ENCODE data around the gene RAPGEF2. TPM values are rescaled to one million over a fixed set of nuclear protein-coding genes. Genes with fewer than 3 reads are reported as not detected.

Gene RAPGEF2
- total RNA-seq, 1 experiment from 2014 or later, result 17.6 TPM

DNA sequence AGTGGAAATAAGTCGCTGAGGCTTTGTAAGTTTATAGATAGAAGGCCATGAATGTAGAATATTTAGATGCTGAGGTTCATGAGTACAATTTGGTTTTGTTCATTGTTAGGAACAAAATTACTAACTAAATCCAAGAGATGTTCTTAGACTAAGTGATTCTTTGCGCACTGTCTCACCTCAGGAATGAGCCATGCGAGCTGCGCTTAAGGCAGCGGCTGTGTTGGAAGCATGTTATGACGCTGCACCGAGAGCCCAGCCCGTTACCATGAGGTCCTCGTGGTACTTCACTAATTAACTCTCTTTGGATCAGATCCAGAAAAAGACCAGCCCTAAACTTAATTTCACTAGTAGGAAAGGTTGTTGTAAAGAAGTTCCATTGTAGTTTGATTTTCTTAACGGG is 166.2 kb downstream of the RAPGEF2 start:
- no peak for DNase-seq (ENCODE audit: low read depth, low spot score)
- ChIA-PET POLR2A (no interaction called here), CTCF (no interaction called here)
- TF ChIP-seq, protein P1, sequence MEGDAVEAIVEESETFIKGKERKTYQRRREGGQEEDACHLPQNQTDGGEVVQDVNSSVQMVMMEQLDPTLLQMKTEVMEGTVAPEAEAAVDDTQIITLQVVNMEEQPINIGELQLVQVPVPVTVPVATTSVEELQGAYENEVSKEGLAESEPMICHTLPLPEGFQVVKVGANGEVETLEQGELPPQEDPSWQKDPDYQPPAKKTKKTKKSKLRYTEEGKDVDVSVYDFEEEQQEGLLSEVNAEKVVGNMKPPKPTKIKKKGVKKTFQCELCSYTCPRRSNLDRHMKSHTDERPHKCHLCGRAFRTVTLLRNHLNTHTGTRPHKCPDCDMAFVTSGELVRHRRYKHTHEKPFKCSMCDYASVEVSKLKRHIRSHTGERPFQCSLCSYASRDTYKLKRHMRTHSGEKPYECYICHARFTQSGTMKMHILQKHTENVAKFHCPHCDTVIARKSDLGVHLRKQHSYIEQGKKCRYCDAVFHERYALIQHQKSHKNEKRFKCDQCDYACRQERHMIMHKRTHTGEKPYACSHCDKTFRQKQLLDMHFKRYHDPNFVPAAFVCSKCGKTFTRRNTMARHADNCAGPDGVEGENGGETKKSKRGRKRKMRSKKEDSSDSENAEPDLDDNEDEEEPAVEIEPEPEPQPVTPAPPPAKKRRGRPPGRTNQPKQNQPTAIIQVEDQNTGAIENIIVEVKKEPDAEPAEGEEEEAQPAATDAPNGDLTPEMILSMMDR (IDR thresholded peaks at IDR 0.05), result no peak
- intact Hi-C loops (cut with micrococcal nuclease; ENCODE audit: unreplicated experiment) (no loop called here), in situ Hi-C loops (cut with HindIII; ENCODE audit: low pct_unique_long_range_greater_than_20kb, low sequenced_read_pairs) (no loop called here)
- H3K27ac ChIP-seq (ENCODE audit: low read length), result no peak overlapping the region
- no peaks in the 10 kb centered on the region for H3K36me3 ChIP-seq (ENCODE audit: control insufficient read depth, insufficient read depth, low read length)
- no TSS peak for BruUV-seq (replicated peaks)
- H3K4me3 ChIP-seq (ENCODE audit: low read depth in 2 of 2, low read length in 2 of 2), result no peak overlapping the region
- no peaks in the 10 kb centered on the region for H3K9me3 ChIP-seq (ENCODE audit: control insufficient read depth, insufficient read depth, low read depth, low read length)
- no peaks in the 10 kb centered on the region for H3K4me1 ChIP-seq (ENCODE audit: control insufficient read depth, insufficient read depth, low read length)
- no peak for ATAC-seq
- H3K27me3 ChIP-seq (ENCODE audit: control insufficient read depth, insufficient read depth, low read length), result no peaks in the 10 kb centered on the region

- POLR2A ChIA-PET, result no interaction called here
- Histone ChIP-seq H3K9me3 (ENCODE audit: control insufficient read depth, insufficient read depth, low read depth, low read length) (no peaks in the 10 kb centered on the region), H3K4me1 (ENCODE audit: control insufficient read depth, insufficient read depth, low read length) (no peaks in the 10 kb centered on the region), H3K27ac (ENCODE audit: low read length) (no peak overlapping the region), H3K4me3 (ENCODE audit: low read depth in 2 of 2, low read length in 2 of 2) (no peak overlapping the region), H3K36me3 (ENCODE audit: control insufficient read depth, insufficient read depth, low read length) (no peaks in the 10 kb centered on the region), H3K27me3 (ENCODE audit: control insufficient read depth, insufficient read depth, low read length) (no peaks in the 10 kb centered on the region)
- no TSS peak for BruUV-seq (replicated peaks)
- ATAC-seq (no peak), DNase-seq (ENCODE audit: low read depth, low spot score) (no peak)
- CTCF ChIA-PET, result no interaction called here
- TF ChIP-seq SIN3A (IDR thresholded peaks at IDR 0.05; ENCODE audit: borderline replicate concordance, insufficient read depth, low read depth, low read length) (no peak), TCF7L2 (IDR thresholded peaks at IDR 0.05; ENCODE audit: low read depth, low read length) (no peak), POLR2AphosphoS5 (IDR thresholded peaks at IDR 0.05; ENCODE audit: low read depth, low read length) (no peak)
- TF ChIP-seq, protein P1 (IDR thresholded peaks at IDR 0.05), result no peak
- TF ChIP-seq, protein P2, sequence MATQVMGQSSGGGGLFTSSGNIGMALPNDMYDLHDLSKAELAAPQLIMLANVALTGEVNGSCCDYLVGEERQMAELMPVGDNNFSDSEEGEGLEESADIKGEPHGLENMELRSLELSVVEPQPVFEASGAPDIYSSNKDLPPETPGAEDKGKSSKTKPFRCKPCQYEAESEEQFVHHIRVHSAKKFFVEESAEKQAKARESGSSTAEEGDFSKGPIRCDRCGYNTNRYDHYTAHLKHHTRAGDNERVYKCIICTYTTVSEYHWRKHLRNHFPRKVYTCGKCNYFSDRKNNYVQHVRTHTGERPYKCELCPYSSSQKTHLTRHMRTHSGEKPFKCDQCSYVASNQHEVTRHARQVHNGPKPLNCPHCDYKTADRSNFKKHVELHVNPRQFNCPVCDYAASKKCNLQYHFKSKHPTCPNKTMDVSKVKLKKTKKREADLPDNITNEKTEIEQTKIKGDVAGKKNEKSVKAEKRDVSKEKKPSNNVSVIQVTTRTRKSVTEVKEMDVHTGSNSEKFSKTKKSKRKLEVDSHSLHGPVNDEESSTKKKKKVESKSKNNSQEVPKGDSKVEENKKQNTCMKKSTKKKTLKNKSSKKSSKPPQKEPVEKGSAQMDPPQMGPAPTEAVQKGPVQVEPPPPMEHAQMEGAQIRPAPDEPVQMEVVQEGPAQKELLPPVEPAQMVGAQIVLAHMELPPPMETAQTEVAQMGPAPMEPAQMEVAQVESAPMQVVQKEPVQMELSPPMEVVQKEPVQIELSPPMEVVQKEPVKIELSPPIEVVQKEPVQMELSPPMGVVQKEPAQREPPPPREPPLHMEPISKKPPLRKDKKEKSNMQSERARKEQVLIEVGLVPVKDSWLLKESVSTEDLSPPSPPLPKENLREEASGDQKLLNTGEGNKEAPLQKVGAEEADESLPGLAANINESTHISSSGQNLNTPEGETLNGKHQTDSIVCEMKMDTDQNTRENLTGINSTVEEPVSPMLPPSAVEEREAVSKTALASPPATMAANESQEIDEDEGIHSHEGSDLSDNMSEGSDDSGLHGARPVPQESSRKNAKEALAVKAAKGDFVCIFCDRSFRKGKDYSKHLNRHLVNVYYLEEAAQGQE (IDR thresholded peaks at IDR 0.05; ENCODE audit: insufficient read depth in 1 of 2, low read depth in 2 of 2, low read length in 1 of 2), result no peak
- in situ Hi-C loops (cut with HindIII; ENCODE audit: low pct_unique_long_range_greater_than_20kb, low sequenced_read_pairs), result no loop called here
- intact Hi-C loops (cut with micrococcal nuclease; ENCODE audit: unreplicated experiment), result no loop called here
Measured at GRCh38 chr4:159269956-159270355, 167.1 kb downstream of the RAPGEF2 start.

DNA sequence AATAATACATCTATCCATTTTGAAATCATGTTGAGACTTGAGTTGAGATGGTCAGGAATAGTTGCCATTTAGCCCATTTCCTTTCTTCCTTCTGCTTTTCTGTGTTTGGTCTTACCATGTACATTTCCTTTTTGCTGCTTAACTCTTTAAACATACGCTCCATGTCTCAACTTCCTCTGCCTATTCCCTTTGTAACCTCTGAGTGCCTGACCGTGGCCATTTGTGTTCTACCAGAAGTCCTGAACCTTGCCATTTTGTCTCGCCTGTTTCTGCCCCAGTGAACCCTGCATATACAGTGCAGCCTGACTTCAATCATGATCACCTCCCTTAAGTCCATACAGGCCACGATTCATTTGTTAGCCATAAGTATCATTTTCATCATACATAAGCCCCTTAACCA is 169.0 kb downstream of the RAPGEF2 start:
- POLR2A ChIA-PET, result no interaction called here
- intact Hi-C loops (cut with micrococcal nuclease; ENCODE audit: unreplicated experiment), result no loop called here
- BruUV-seq (replicated peaks), result no TSS peak

More for the DNA sequence above, 169.0 kb downstream of the RAPGEF2 start:
- no peak overlapping the region for H3K27ac ChIP-seq (ENCODE audit: low read length)
- H3K4me3 ChIP-seq (ENCODE audit: low read depth in 2 of 2, low read length in 2 of 2), result no peak overlapping the region
- in situ Hi-C loops (cut with HindIII; ENCODE audit: low pct_unique_long_range_greater_than_20kb, low sequenced_read_pairs), result no loop called here
- H3K9me3 ChIP-seq (ENCODE audit: control insufficient read depth, insufficient read depth, low read depth, low read length), result no peaks in the 10 kb centered on the region
- TF ChIP-seq TCF7L2 (IDR thresholded peaks at IDR 0.05; ENCODE audit: low read depth, low read length), result no peak
- TF ChIP-seq, protein P2 (IDR thresholded peaks at IDR 0.05; ENCODE audit: insufficient read depth in 1 of 2, low read depth in 2 of 2, low read length in 1 of 2), result no peak
- no peak for TF ChIP-seq POLR2AphosphoS5 (IDR thresholded peaks at IDR 0.05; ENCODE audit: low read depth, low read length)
- TF ChIP-seq SIN3A (IDR thresholded peaks at IDR 0.05; ENCODE audit: borderline replicate concordance, insufficient read depth, low read depth, low read length), result no peak
- TF ChIP-seq, protein P1 (IDR thresholded peaks at IDR 0.05), result no peak
- DNase-seq (ENCODE audit: low read depth, low spot score) (no peak), ATAC-seq (no peak)
- CTCF ChIA-PET, result no interaction called here
- H3K36me3 ChIP-seq (ENCODE audit: control insufficient read depth, insufficient read depth, low read length), result no peaks in the 10 kb centered on the region
- no peaks in the 10 kb centered on the region for H3K4me1 ChIP-seq (ENCODE audit: control insufficient read depth, insufficient read depth, low read length)
- H3K27me3 ChIP-seq (ENCODE audit: control insufficient read depth, insufficient read depth, low read length), result no peaks in the 10 kb centered on the region

Data from Panc1 (cell line).